Neural cell (in vitro differentiated cells): ENCODE measurements around the gene CLEC18A. TPM values are rescaled to one million over a fixed set of nuclear protein-coding genes. Genes with fewer than 3 reads are reported as not detected.

Source experiments
- H2AFZ ChIP-seq: fragments of 200-600, 300-800 bp; sonication (generic), shearing (Covaris generic); 2 replicates; pipeline ENCODE4 v1.6.0; 2014; ENCODE audit warnings: low read depth, mild to moderate bottlenecking, antibody characterized with exemption, low read length, moderate library complexity
- H3F3A ChIP-seq: fragments of 200-600 bp; shearing (Covaris generic); 2 replicates; pipeline ENCODE4 v1.6.1; 2016; ENCODE audit warnings: mild to moderate bottlenecking, moderate library complexity, mixed read lengths, antibody characterized with exemption, low read length; ENCODE audit not compliant: insufficient read depth, poor library complexity, severe bottlenecking
- H3K27ac ChIP-seq: fragments of 200-600, 300-800 bp; sonication (generic), shearing (Covaris generic); 2 replicates; pipeline ENCODE4 v1.5.1; 2014; ENCODE audit warnings: mild to moderate bottlenecking, low read length, moderate library complexity
- H3K27me3 ChIP-seq: fragments of 300-800, 200-600 bp; sonication (generic), shearing (Covaris generic); 2 replicates; pipeline ENCODE4 v1.6.0; 2014; ENCODE audit warnings: mild to moderate bottlenecking, low read depth, low read length, moderate library complexity; ENCODE audit not compliant: insufficient read depth
- H3K36me3 ChIP-seq: fragments of 300-800, 200-600 bp; sonication (generic), shearing (Covaris generic); 2 replicates; pipeline ENCODE4 v1.5.1; 2014; ENCODE audit warnings: mild to moderate bottlenecking, antibody characterized with exemption, low read length, moderate library complexity; ENCODE audit not compliant: insufficient read depth
- H3K4me2 ChIP-seq: fragments of 300-800, 200-600 bp; sonication (generic), shearing (Covaris generic); 2 replicates; pipeline ENCODE4 v1.6.0; 2014; ENCODE audit warnings: mild to moderate bottlenecking, low read length
- H3K4me3 ChIP-seq: fragments of 300-800, 200-600 bp; sonication (generic), shearing (Covaris generic); 2 replicates; pipeline ENCODE4 v1.5.1; 2014; ENCODE audit warnings: mild to moderate bottlenecking, low read length, moderate library complexity
- H3K79me2 ChIP-seq: fragments of 200-600 bp; shearing (Covaris generic); replicated peaks from 2 replicates; pipeline ENCODE4 v1.6.0; 2014; ENCODE audit warnings: mild to moderate bottlenecking, low read length, moderate library complexity; ENCODE audit not compliant: insufficient read depth
- H3K9ac ChIP-seq: fragments of 300-800, 200-600 bp; sonication (generic), shearing (Covaris generic); 2 replicates; pipeline ENCODE4 v1.6.1; 2016; ENCODE audit warnings: mild to moderate bottlenecking, low read length, mixed read lengths
- H3K9me2 ChIP-seq: fragments of 200-600 bp; shearing (Covaris generic); 2 replicates; pipeline ENCODE4 v1.6.1; 2016; ENCODE audit warnings: mild to moderate bottlenecking, low read length, mixed read lengths; ENCODE audit not compliant: insufficient read depth
- H3K9me3 ChIP-seq: fragments of 200-600, 300-800 bp; sonication (generic), shearing (Covaris generic); 2 replicates; pipeline ENCODE4 v1.6.1; 2016; ENCODE audit warnings: mild to moderate bottlenecking, mixed run types, low read length, moderate library complexity, mixed read lengths
- H4K20me1 ChIP-seq: fragments of 200-600 bp; shearing (Covaris generic); 2 replicates; pipeline ENCODE4 v1.6.1; 2016; ENCODE audit warnings: mild to moderate bottlenecking, mixed run types; ENCODE audit not compliant: insufficient read depth
- CTCF ChIP-seq: fragments of 450-650 bp; IDR thresholded peaks from 2 replicates; pipeline ENCODE4 v1.5.1; 2014; ENCODE audit warnings: antibody characterized with exemption, mild to moderate bottlenecking, moderate library complexity; ENCODE audit not compliant: poor library complexity, severe bottlenecking
- EP300 ChIP-seq: fragments of 450-650 bp; conservative IDR thresholded peaks from 2 replicates; pipeline ENCODE4 v1.6.1; 2014; ENCODE audit warnings: antibody characterized with exemption, mild to moderate bottlenecking, moderate library complexity; ENCODE audit not compliant: poor library complexity, severe bottlenecking
- MXI1 ChIP-seq: fragments of 450-650 bp; conservative IDR thresholded peaks from 2 replicates; pipeline ENCODE4 v1.6.1; 2014; ENCODE audit warnings: antibody characterized with exemption, mild to moderate bottlenecking; ENCODE audit not compliant: poor library complexity, severe bottlenecking
- POLR2AphosphoS5 ChIP-seq: IDR thresholded peaks from 2 replicates; pipeline ENCODE4 v1.6.1; 2012
- RAD21 ChIP-seq: fragments of 450-650 bp; conservative IDR thresholded peaks from 2 replicates; pipeline ENCODE4 v1.6.1; 2014; ENCODE audit warnings: antibody characterized with exemption, mild to moderate bottlenecking, moderate library complexity
- SMC3 ChIP-seq: fragments of 450-650 bp; conservative IDR thresholded peaks from 2 replicates; pipeline ENCODE4 v1.6.1; 2014; ENCODE audit warnings: antibody characterized with exemption, mild to moderate bottlenecking, moderate library complexity; ENCODE audit not compliant: poor library complexity
- TAF1 ChIP-seq: IDR thresholded peaks from 2 replicates; pipeline ENCODE4 v1.6.1; 2012; ENCODE audit warnings: low read depth
- polyA plus RNA-seq: library from polyadenylated mRNA; depleted of rRNA; stranded (reverse); fragments of >200 nt; gene quantifications from 2 replicates; pipeline ENCODE4 v1.2.3, GENCODE V29; 2014
- TF ChIP-seq, protein P1 (sequence below): IDR thresholded peaks from 2 replicates; pipeline ENCODE4 v1.6.1; 2012; ENCODE audit warnings: borderline replicate concordance

The CLEC18A gene
- polyA plus RNA-seq, 1 donor from 2014 or later, result 2.0 TPM

DNA sequence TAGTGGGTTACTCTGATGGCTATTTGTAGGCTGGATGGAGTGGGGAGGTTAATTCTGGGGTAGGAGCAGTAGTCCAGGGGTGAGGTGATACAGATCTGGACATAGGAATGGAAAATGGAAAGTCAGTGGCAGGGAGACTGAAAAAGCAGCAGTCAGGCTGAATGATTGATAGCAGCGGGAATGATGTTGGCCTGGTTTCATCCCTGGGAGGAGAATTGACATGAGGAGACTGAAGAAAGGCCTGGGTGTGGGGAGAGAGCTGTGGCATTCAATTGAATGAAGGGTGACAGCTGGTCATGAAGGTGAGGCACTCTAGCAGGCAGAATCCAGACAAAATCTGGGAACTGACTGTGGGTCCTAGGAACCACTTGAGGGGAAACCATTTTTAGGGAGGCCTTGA is 34.7 kb upstream of the CLEC18A start:
- Histone ChIP-seq H3K27me3 (no peaks in the 10 kb centered on the region), H3K9ac (no peak overlapping the region), H3K4me2 (no peak overlapping the region), H3K9me3 (no peaks in the 10 kb centered on the region), H2AFZ (no peak overlapping the region), H4K20me1 (no peaks in the 10 kb centered on the region), H3K27ac (no peak overlapping the region), H3K36me3 (no peaks in the 10 kb centered on the region), H3K9me2 (no peaks in the 10 kb centered on the region), H3K79me2 (no peaks in the 10 kb centered on the region), H3K4me3 (no peak overlapping the region), H3F3A (no peaks in the 10 kb centered on the region)
- TF ChIP-seq EP300 (no peak), CTCF (no peak), RAD21 (no peak), SMC3 (no peak), POLR2AphosphoS5 (no peak)
- TF ChIP-seq, protein P1, sequence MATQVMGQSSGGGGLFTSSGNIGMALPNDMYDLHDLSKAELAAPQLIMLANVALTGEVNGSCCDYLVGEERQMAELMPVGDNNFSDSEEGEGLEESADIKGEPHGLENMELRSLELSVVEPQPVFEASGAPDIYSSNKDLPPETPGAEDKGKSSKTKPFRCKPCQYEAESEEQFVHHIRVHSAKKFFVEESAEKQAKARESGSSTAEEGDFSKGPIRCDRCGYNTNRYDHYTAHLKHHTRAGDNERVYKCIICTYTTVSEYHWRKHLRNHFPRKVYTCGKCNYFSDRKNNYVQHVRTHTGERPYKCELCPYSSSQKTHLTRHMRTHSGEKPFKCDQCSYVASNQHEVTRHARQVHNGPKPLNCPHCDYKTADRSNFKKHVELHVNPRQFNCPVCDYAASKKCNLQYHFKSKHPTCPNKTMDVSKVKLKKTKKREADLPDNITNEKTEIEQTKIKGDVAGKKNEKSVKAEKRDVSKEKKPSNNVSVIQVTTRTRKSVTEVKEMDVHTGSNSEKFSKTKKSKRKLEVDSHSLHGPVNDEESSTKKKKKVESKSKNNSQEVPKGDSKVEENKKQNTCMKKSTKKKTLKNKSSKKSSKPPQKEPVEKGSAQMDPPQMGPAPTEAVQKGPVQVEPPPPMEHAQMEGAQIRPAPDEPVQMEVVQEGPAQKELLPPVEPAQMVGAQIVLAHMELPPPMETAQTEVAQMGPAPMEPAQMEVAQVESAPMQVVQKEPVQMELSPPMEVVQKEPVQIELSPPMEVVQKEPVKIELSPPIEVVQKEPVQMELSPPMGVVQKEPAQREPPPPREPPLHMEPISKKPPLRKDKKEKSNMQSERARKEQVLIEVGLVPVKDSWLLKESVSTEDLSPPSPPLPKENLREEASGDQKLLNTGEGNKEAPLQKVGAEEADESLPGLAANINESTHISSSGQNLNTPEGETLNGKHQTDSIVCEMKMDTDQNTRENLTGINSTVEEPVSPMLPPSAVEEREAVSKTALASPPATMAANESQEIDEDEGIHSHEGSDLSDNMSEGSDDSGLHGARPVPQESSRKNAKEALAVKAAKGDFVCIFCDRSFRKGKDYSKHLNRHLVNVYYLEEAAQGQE, result no peak

DNA sequence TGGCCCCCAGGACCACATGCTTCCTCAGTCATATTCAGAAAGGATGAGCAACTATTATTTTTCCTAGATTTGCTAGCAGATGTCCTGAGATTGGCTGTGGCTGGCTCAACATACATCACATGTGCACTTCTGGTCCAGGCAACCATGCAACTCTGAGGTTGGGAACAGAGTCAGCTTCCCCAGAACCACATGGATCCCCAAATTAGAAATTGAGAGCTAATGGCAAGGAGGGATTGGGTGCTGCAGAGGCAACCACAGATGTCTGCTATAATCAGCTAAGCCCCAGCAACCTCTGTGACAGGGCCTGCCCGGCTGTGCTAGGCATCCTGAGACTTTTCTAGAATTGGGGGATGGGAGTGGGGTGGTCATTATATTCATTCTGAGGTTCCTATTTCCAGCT is 33.8 kb upstream of the CLEC18A start:
- TF ChIP-seq EP300, result no peak
- no peak for TF ChIP-seq POLR2AphosphoS5
- TF ChIP-seq TAF1, result no peak
- TF ChIP-seq RAD21, result no peak
- no peaks in the 10 kb centered on the region for H3K27me3 ChIP-seq
- H3K4me3 ChIP-seq, result no peak overlapping the region
- H3K79me2 ChIP-seq, result no peaks in the 10 kb centered on the region
- no peaks in the 10 kb centered on the region for H3F3A ChIP-seq
- no peaks in the 10 kb centered on the region for H3K36me3 ChIP-seq
- H3K9ac ChIP-seq, result no peak overlapping the region
- H3K4me2 ChIP-seq, result no peak overlapping the region
- no peaks in the 10 kb centered on the region for H3K9me2 ChIP-seq
- H4K20me1 ChIP-seq, result no peaks in the 10 kb centered on the region
- no peaks in the 10 kb centered on the region for H3K9me3 ChIP-seq
- no peak overlapping the region for H2AFZ ChIP-seq
- H3K27ac ChIP-seq, result no peak overlapping the region

DNA sequence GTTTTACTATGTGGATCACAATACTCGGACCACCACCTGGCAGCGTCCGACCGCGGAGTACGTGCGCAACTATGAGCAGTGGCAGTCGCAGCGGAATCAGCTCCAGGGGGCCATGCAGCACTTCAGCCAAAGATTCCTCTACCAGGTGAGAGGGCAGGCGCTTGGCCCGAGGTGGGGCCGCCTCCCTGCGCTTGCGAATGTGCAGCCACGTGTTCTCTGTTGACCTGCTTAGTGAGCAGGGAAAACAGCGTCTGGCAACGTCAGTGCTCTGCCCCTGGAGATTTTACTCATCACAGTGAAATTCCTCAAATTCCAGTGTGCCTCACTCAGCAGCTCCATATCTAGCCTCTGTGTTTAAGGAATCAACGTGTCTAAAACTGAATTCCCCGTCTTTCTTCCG is 33.4 kb upstream of the CLEC18A start:
- Histone ChIP-seq H3K79me2 (no peaks in the 10 kb centered on the region), H4K20me1 (no peaks in the 10 kb centered on the region), H3K27ac (no peak overlapping the region), H3K9ac (no peak overlapping the region), H3K9me2 (no peaks in the 10 kb centered on the region), H3K36me3 (no peaks in the 10 kb centered on the region), H3K4me3 (no peak overlapping the region), H3K27me3 (no peaks in the 10 kb centered on the region), H2AFZ (no peak overlapping the region), H3F3A (no peaks in the 10 kb centered on the region), H3K9me3 (no peaks in the 10 kb centered on the region), H3K4me2 (no peak overlapping the region)
- TF ChIP-seq MXI1, result no peak
